Head of caudate nucleus (tissue), 42 donors: Measurements from ENCODE around the gene ALDH5A1.
A peak's percentile ranks its signal among the peaks of the same experiment; 100 is the strongest.

Experiments
- DNase-seq, 42 donors: peaks; one replicate each; pipeline versions ENCODE4 v3.0.0 to v3.0.0-alpha.2; 2020 to 2021; ENCODE audit warnings: mixed read lengths in 7 of 42
- intact Hi-C: fragments of 100-400 bp; cut with DNase I; formaldehyde crosslinking; loops from one replicate; pipeline ENCODE4 v1.15.0; 2022

ALDH5A1 gene

GRCh38 chr6:24517659-24518543 is 23.1 kb downstream of the ALDH5A1 start:
- peak in 2 of 42 donors; percentile 43 for DNase-seq
- intact Hi-C loops, result no loop called here

GRCh38 chr6:24520929-24521546 is 26.3 kb downstream of the ALDH5A1 start:
- DNase-seq, result peak in 34 of 42 donors; percentile 7 to 67 (median 42)
- intact Hi-C loops, result no loop called here

DNA sequence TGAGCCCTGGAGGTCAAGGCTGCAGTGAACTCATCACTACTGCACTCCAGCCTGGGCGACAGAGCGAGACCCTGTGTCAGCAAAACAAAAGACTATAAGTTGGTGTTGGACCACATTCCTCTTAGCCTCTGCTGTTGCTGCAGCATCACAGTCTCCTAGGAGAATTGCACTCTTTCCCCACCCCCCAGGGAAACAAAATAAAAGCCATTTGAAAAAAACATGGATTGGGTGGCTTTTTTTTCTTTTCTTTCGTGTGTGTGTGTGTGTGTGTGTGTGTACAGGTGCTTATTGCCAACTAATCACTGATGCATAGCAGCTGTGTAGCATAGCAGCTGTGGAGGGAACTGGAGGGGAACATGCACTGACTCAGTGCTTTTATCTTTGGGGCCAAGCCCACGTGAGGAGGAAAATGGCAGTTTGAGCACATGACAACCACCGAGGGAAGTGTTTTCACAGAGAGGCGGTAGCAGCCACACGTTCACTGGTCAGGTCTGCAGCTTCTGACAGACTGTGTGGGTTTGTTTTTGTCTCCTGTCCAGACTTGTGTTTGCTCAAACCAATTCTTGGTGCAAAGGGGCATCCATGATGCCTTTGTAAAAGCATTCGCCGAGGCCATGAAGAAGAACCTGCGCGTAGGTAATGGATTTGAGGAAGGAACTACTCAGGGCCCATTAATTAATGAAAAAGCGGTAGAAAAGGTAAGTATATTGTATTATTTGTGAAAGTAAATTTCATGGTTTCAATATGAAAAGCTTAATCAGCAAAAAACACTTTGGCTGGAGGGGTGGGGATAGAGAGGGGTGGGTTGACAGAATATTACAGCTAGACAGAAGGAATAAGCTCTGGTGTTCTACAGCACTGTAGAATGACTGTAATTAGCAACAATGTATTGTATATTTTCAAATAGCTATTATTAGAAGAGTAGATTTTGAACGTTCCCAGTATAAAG is 27.7 kb downstream of the ALDH5A1 start:
- peak in 6 of 42 donors; percentile 7 to 45 (median 24) for DNase-seq
- intact Hi-C loops, result no loop called here

GRCh38 chr6:24524329-24524728 is 29.6 kb downstream of the ALDH5A1 start:
- intact Hi-C loops, result no loop called here

DNA sequence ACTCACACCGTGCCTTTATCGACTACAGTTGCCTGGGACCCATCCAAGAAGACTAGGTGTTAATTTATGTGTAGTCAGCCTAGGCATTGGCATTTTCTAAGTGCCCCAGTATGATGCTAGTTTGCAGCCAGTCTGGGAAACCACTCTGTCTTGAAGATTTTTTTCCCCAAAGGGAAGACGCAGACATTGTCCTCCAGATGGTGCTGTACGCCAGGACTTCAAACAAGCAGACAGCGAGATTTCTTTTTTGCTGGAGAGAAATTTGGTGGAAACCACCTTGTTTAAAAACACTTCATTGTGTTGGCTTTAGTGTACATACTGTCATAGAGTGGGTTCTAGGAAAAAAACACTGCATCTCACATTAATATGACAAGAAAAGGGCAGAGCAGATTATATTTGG is 30.0 kb downstream of the ALDH5A1 start:
- intact Hi-C loops, result no loop called here
- peak in 21 of 42 donors; percentile 8 to 60 (median 38) for DNase-seq

More at GRCh38 chr6:24524329-24524728, 29.6 kb downstream of the ALDH5A1 start:
- DNase-seq, result peak in 15 of 42 donors; percentile 13 to 55 (median 30)

- no peak for DNase-seq
- intact Hi-C loops, result no loop called here
These were observed 35.2 kb downstream of the ALDH5A1 start for GRCh38 chr6:24529985-24530384.

GRCh38 chr6:24534329-24534728 is 39.6 kb downstream of the ALDH5A1 start:
- DNase-seq, result no peak
- intact Hi-C loops, result no loop called here

- DNase-seq, result no peak
- intact Hi-C loops, result no loop called here
These were observed 40.4 kb downstream of the ALDH5A1 start for GRCh38 chr6:24535210-24535609.

DNA sequence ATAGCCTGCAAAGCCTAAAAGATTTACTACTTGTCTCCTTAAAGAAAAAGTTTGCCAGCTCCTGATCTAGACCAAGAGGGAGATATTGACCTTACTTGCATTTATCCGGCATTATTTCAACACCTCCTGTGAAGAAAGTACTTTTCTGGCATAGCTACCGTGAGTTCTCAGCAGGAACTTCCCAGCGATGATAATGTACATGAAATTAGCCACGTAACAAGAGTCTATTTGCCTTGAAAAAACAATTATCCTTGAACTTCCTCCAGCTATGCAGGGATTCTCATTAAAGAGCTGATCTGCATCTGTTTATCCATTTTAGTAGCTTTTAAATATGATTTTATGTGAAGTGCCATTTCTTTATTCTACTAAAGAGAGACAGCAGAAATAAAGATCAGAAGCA is 41.7 kb downstream of the ALDH5A1 start:
- DNase-seq, result no peak
- intact Hi-C loops, result no loop called here

GRCh38 chr6:24537082-24537699 is 42.4 kb downstream of the ALDH5A1 start:
- DNase-seq, result no peak
- intact Hi-C loops, result no loop called here

- intact Hi-C loops, result no loop called here
- DNase-seq, result no peak
These were observed 43.1 kb downstream of the ALDH5A1 start for GRCh38 chr6:24537771-24538385.

DNA sequence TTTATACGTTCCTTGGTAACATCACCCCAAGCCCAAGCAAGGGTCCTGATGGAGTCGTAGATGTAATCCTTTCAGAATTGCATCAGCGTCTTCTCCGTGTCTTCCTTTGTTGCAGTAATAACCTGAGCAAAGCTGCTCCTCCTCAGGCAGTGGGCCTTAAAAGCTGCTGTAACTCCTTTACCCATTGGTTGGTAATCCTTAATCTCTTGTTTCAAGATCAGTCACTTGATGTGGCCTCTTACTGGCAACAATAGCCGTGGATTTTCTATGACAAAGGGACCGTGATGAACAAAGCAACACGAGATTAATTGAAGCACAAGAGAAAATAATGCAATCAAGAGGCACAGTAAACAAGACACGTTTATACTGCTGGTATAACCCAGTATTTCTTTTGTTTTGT is 44.6 kb downstream of the ALDH5A1 start:
- intact Hi-C loops, result no loop called here
- no peak for DNase-seq

DNA sequence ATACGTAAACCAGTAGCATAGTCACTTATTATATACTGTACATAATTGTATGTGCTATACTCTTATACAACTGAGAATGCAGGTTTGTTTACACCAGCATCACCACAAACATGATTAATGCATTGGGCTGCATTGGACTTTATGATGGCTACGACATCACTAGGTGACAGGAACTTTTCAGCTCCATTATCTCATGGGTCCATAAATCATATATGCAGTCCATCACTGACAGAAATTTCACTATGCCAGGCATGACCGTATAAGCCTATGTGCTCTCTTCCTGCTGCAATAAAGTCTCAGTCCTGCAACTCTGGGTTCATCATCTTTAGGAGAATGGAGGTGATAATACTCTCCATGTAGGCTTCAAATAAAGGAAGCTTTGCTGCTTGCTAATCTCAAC is 45.4 kb downstream of the ALDH5A1 start:
- intact Hi-C loops, result no loop called here
- DNase-seq, result no peak

DNA sequence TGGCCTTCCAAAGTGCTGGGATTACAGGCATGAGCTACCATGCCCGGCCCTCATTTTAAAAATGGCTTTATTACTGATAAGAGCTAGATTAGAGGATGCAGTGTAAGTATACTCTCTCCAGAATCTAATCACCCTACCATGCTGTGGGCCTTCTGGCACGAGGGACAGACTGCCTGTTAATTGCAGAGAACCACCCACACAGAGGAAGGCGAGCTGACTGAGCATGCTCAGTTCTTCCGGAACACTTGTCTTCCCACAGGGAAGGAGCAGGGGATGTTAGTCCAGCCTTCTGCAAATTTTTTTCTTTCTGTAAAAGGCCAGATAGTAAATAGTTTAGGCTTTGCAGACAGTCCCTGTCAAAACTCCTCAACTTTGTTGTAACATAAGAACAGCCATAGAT is 48.9 kb downstream of the ALDH5A1 start:
- intact Hi-C loops, result no loop called here
- DNase-seq, result peak in 29 of 42 donors; percentile 10 to 62 (median 34)

- DNase-seq, result no peak
- intact Hi-C loops, result no loop called here
These were observed 50.4 kb downstream of the ALDH5A1 start for GRCh38 chr6:24545183-24545582.

GRCh38 chr6:24545691-24546090 is 50.9 kb downstream of the ALDH5A1 start:
- no peak for DNase-seq

DNA sequence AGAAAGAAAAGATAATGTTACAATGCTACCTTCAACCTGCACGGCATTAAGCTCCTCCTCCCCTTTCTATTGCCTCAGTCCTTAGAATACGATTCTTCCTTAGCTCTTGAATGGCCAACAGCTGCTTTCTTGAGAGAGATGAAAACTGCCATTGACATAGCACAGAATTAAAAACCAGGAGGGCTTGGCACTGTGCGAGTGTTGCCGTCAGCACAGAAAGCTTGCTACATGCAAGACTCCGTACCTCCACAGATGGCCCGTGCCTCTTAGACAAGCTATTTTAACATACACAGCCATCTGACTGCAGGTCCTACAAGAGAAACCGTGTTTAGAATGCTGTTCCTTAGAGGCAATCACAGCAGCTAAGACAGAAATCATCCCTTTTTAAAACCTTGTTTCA is 51.7 kb downstream of the ALDH5A1 start:
- intact Hi-C loops, result no loop called here
- DNase-seq, result no peak

More at GRCh38 chr6:24545691-24546090, 50.9 kb downstream of the ALDH5A1 start:
- intact Hi-C loops, result no loop called here

DNA sequence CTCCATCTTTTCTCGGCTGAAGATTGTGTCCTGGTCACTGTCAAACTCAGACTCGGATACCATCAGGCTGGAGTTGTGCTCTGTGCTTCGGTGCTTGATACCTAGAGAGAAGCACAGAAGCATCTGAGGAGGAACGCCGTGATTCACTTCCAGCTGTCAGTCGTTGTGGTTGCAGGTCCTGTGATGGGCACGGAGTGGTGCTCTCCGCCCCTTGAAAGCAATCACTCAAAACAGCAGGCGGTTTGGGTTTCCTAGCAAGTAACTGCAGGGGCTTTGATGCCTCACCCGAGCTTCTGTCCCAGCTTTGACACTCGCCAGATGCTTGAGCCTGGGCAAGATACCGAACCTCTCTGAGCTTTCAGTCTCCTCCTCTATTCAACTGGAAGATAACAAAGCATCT is 52.5 kb downstream of the ALDH5A1 start:
- intact Hi-C loops, result no loop called here
- DNase-seq, result no peak

GRCh38 chr6:24549158-24549557 is 54.4 kb downstream of the ALDH5A1 start:
- DNase-seq, result no peak
- intact Hi-C loops, result no loop called here
